GM12864 (cell line): ENCODE measurements around the gene PANK1.

Experiments
- DNase-seq: peaks from one replicate; pipeline ENCODE4 v3.0.0-alpha.2; 2011; ENCODE audit warnings: low read depth
- H3K4me3 ChIP-seq: 2 replicates; pipeline ENCODE4 v1.5.1; 2011; ENCODE audit warnings: mild to moderate bottlenecking, low read depth, low read length, control low read depth
- CTCF ChIP-seq: IDR thresholded peaks from 2 replicates; pipeline ENCODE4 v1.5.1; 2011; ENCODE audit warnings: low read depth, mild to moderate bottlenecking, moderate library complexity, low read length, control low read depth, inconsistent platforms; ENCODE audit errors: missing control alignments

Gene PANK1

GRCh38 chr10:89664203-89664602 lies 19.2 kb upstream of the PANK1 start:
- no peak for TF ChIP-seq CTCF
- no peak overlapping the region for H3K4me3 ChIP-seq
- no peak for DNase-seq

- no peak for TF ChIP-seq CTCF
- DNase-seq = no peak
- no peak overlapping the region for H3K4me3 ChIP-seq
Measured at GRCh38 chr10:89663144-89663543, 18.1 kb upstream of the PANK1 start.

- no peak for TF ChIP-seq CTCF
- no peak for DNase-seq
- no peak overlapping the region for H3K4me3 ChIP-seq
Measured at GRCh38 chr10:89662596-89662995, 17.6 kb upstream of the PANK1 start.

- no peak for DNase-seq
- no peak for TF ChIP-seq CTCF
- no peak overlapping the region for H3K4me3 ChIP-seq
Measured at GRCh38 chr10:89659143-89660131, 14.4 kb upstream of the PANK1 start.

- DNase-seq = no peak
- no peak for TF ChIP-seq CTCF
Measured at GRCh38 chr10:89657302-89657701, 12.3 kb upstream of the PANK1 start.

GRCh38 chr10:89655722-89656121 lies 10.7 kb upstream of the PANK1 start:
- no peak for TF ChIP-seq CTCF
- H3K4me3 ChIP-seq = no peak overlapping the region
- no peak for DNase-seq

More at GRCh38 chr10:89657302-89657701, 12.3 kb upstream of the PANK1 start:
- H3K4me3 ChIP-seq = no peak overlapping the region
